HepG2 (cell line): ENCODE results near the gene TMEM59. TPM values are rescaled to one million over a fixed set of nuclear protein-coding genes. Genes with fewer than 3 reads are reported as not detected.

Experiments
- ATAC-seq: fragments of 200-7000 bp; cut with Tn5 transposase; 3 replicates; pipeline ENCODE4 v1.9.1; 2020; ENCODE audit warnings: mild to moderate bottlenecking, moderate library complexity
- BruUV-seq: library from RNA; stranded (reverse); fragments of 400-500 nt; replicated peaks from 2 replicates; lab custom pipeline; 2021; lab: Mats Ljungman, UMichigan
- CTCF ChIA-PET: fragments of 300-600 bp; formaldehyde crosslinking; extraction: SDS; loops from one replicate; lab custom pipeline; 2021; ENCODE audit warnings: low total read pairs, inconsistent platforms, low intra/inter-chr PET ratio; lab: Yijun Ruan, JAX
- POLR2A ChIA-PET: fragments of 350-600 bp; sonication (Branson Sonifier 250); formaldehyde crosslinking; loops from one replicate; lab custom pipeline; 2020; ENCODE audit warnings: antibody characterized with exemption, inconsistent platforms; lab: Yijun Ruan, JAX
- DNase-seq: peaks from one replicate; pipeline ENCODE4 v3.0.0-alpha.2; 2015; ENCODE audit warnings: low spot score
- FAIRE-seq: peaks from 3 replicates; lab custom pipeline; 2011; peaks lifted over from hg19 to GRCh38; lab: Jason Lieb, UNC
- H2AFZ ChIP-seq: one replicate; pipeline ENCODE4 v1.6.1; 2011; ENCODE audit warnings: low read length, inconsistent platforms
- H3K27ac ChIP-seq: fragments of 300-600 bp; 3 replicates; pipeline ENCODE4 v1.8.0; 2011; ENCODE audit warnings: mixed run types, mild to moderate bottlenecking, mixed read lengths, low read length, inconsistent platforms; ENCODE audit not compliant: insufficient read depth; ENCODE audit errors: extremely low read length
- H3K27me3 ChIP-seq, 2 experiments: fragments of 200-600 bp in 1 of 2; 2 replicates in 1 of 2; 3 replicates in 1 of 2; pipeline versions ENCODE4 v1.6.0 to v1.8.0; 2011; ENCODE audit warnings: low read length in 2 of 2, mild to moderate bottlenecking in 2 of 2, moderate library complexity in 2 of 2, inconsistent platforms in 1 of 2; ENCODE audit not compliant: insufficient read depth in 2 of 2, control insufficient read depth in 1 of 2
- H3K36me3 ChIP-seq, 2 experiments: fragments of 200-600 bp in 1 of 2; replicated peaks in 1 of 2; 2 replicates in 1 of 2; 3 replicates in 1 of 2; pipeline versions ENCODE4 v1.5.1 to v1.8.0; 2011; ENCODE audit warnings: low read length in 2 of 2, inconsistent platforms in 1 of 2; ENCODE audit not compliant: insufficient read depth in 2 of 2, control insufficient read depth in 1 of 2
- H3K4me1 ChIP-seq: 2 replicates; pipeline ENCODE4 v1.5.1; 2012; ENCODE audit warnings: low read length, inconsistent platforms; ENCODE audit not compliant: insufficient read depth
- H3K4me2 ChIP-seq: 2 replicates; pipeline ENCODE4 v1.6.0; 2011; ENCODE audit warnings: low read depth, low read length, inconsistent platforms
- H3K4me3 ChIP-seq, 3 experiments: fragments of 200-600 bp in 1 of 3; sonication (generic), shearing (Covaris generic) in 1 of 3; replicated peaks in 1 of 3; 2 replicates each; pipeline ENCODE4 v1.5.1; 2011 to 2016; ENCODE audit warnings: low read length in 3 of 3, inconsistent platforms in 2 of 3, low read depth in 2 of 3, mild to moderate bottlenecking in 2 of 3, control low read depth in 1 of 3, mixed read lengths in 1 of 3; ENCODE audit not compliant: insufficient read depth in 1 of 3
- H3K79me2 ChIP-seq: one replicate; pipeline ENCODE4 v1.6.1; 2011; ENCODE audit warnings: low read length, inconsistent platforms; ENCODE audit not compliant: insufficient read depth
- H3K9ac ChIP-seq: 2 replicates; pipeline ENCODE4 v1.6.0; 2011; ENCODE audit warnings: mild to moderate bottlenecking, low read depth, low read length, inconsistent platforms; ENCODE audit not compliant: insufficient read depth
- H3K9me3 ChIP-seq: 2 replicates; pipeline ENCODE4 v1.5.1; 2012; ENCODE audit warnings: mild to moderate bottlenecking, low read length
- H4K20me1 ChIP-seq: 2 replicates; pipeline ENCODE4 v1.6.0; 2011; ENCODE audit warnings: inconsistent platforms, mild to moderate bottlenecking, low read length, moderate library complexity; ENCODE audit not compliant: insufficient read depth
- AHDC1 ChIP-seq: sonication (generic); formaldehyde crosslinking; IDR thresholded peaks from 2 replicates; pipeline ENCODE4 v1.5.1; 2020; ENCODE audit warnings: mild to moderate bottlenecking, missing genetic modification reagents, borderline replicate concordance
- CREB3 ChIP-seq: sonication (generic); formaldehyde crosslinking; IDR thresholded peaks from 2 replicates; pipeline ENCODE4 v1.5.0; 2020; ENCODE audit warnings: missing genetic modification reagents
- HDAC2 ChIP-seq: sonication (generic); formaldehyde crosslinking; IDR thresholded peaks from 2 replicates; pipeline ENCODE4 v1.4.0; 2020; ENCODE audit warnings: missing genetic modification reagents
- HNRNPLL ChIP-seq: fragments of 200-400 bp; formaldehyde crosslinking; IDR thresholded peaks from 2 replicates; pipeline ENCODE4 v1.6.1; 2017; ENCODE audit warnings: mild to moderate bottlenecking, low read depth, low read length; ENCODE audit not compliant: poor library complexity, severe bottlenecking
- MYC ChIP-seq: sonication (generic); formaldehyde crosslinking; IDR thresholded peaks from 2 replicates; pipeline ENCODE4 v1.9.0; 2021; ENCODE audit warnings: missing genetic modification reagents, borderline replicate concordance
- NAIF1 ChIP-seq: sonication (generic); formaldehyde crosslinking; IDR thresholded peaks from 2 replicates; pipeline ENCODE4 v1.5.0; 2020; ENCODE audit warnings: mild to moderate bottlenecking, missing genetic modification reagents, borderline replicate concordance
- NFYC ChIP-seq: IDR thresholded peaks from 2 replicates; pipeline ENCODE4 v1.6.1; 2016; ENCODE audit warnings: missing genetic modification reagents, missing compliant biosample characterization
- ZBTB4 ChIP-seq: sonication (generic); formaldehyde crosslinking; IDR thresholded peaks from 2 replicates; pipeline ENCODE4 v1.4.0; 2020; ENCODE audit warnings: missing genetic modification reagents, mild to moderate bottlenecking, borderline replicate concordance
- ZNF30 ChIP-seq: sonication (generic); formaldehyde crosslinking; IDR thresholded peaks from 2 replicates; pipeline ENCODE4 v1.5.0; 2020; ENCODE audit warnings: mild to moderate bottlenecking, missing genetic modification reagents
- WGBS: methylation state at CpG from one replicate; pipeline ENCODE4 v1.1.6; 2017; ENCODE audit warnings: low lambda C conversion rate; 5-methylcytosine and 5-hydroxymethylcytosine counted together
- in situ Hi-C: cut with HindIII; loops from 2 replicates; pipeline ENCODE4 v1.10.0; 2017; ENCODE audit warnings: low pct_unique_long_range_greater_than_20kb; ENCODE audit not compliant: extremely low pct_ligation_motif_present
- intact Hi-C: fragments of 100-400 bp; cut with micrococcal nuclease; formaldehyde crosslinking; loops from one replicate; pipeline ENCODE4 v1.10.0; 2022; ENCODE audit not compliant: unreplicated experiment
- polyA plus RNA-seq, 8 experiments: library from polyadenylated mRNA; depleted of rRNA in 3 of 8; stranded (reverse) in 7 of 8; unstranded in 1 of 8; fragments of >200 nt; fragmentation: Illumina TruSeq in 4 of 8; extraction: Trizol in 4 of 8; gene quantifications; 2 replicates each; pipeline versions ENCODE4 v1.2.1 to v1.2.3, GENCODE V29; 2011 to 2016; ENCODE audit warnings: low read depth in 4 of 8, missing spikeins in 1 of 8, mixed read lengths in 1 of 8; ENCODE audit not compliant: insufficient read depth in 1 of 8
- total RNA-seq, 5 experiments: library from RNA; depleted of rRNA; stranded (reverse); fragments of >200 nt; fragmentation: Illumina TruSeq; extraction: Trizol; gene quantifications; 2 replicates each; pipeline ENCODE4 v1.2.3, GENCODE V29; 2016; ENCODE audit warnings: low read depth in 1 of 5

Gene TMEM59
- total and polyA plus RNA-seq, 2 of the 13 experiments (the other 11 are each of a cell fraction or from before 2014, with no cell fraction given) = 147 to 363 TPM

- Histone ChIP-seq H3K79me2 (no peaks in the 10 kb centered on the region), H2AFZ (no peak overlapping the region), H3K9ac (no peak overlapping the region), H4K20me1 (no peaks in the 10 kb centered on the region)
- no peak for ATAC-seq
- TF ChIP-seq HDAC2 (CRISPR knock-in tag) (no peak), CREB3 (no peak), ZNF30 (CRISPR knock-in tag) (no peak), NAIF1 (CRISPR knock-in tag) (no peak)
- TF ChIP-seq, all 625 proteins: peak for 0
- H3K27ac ChIP-seq = no peak overlapping the region
- H3K36me3 ChIP-seq = no peaks in the 10 kb centered on the region
- no peak for DNase-seq
- BruUV-seq = no TSS peak
- no peaks in the 10 kb centered on the region for H3K27me3 ChIP-seq
- H3K9me3 ChIP-seq = no peaks in the 10 kb centered on the region
- ChIA-PET CTCF (no interaction called here), POLR2A (no interaction called here)
- no peak overlapping the region for H3K4me2 ChIP-seq
- intact Hi-C loops (no loop called here), in situ Hi-C loops (no loop called here)
- peaks cover 33% of the 10 kb centered on the region for H3K4me1 ChIP-seq
- 83% methylated on average over 4 of the region's 4 CpGs for WGBS
- H3K4me3 ChIP-seq = no peak overlapping the region
- FAIRE-seq = no peak
Observed at GRCh38 chr1:54009406-54009805, 43.6 kb downstream of the TMEM59 start.

GRCh38 chr1:54008876-54009275, 44.1 kb downstream of the TMEM59 start:
- H3K79me2 ChIP-seq = no peaks in the 10 kb centered on the region
- DNase-seq = no peak
- CTCF ChIA-PET = no interaction called here
- ATAC-seq = no peak
- no peaks in the 10 kb centered on the region for H3K27me3 ChIP-seq
- H3K27ac ChIP-seq = no peak overlapping the region
- no peak overlapping the region for H2AFZ ChIP-seq
- intact Hi-C loops = no loop called here
- no peaks in the 10 kb centered on the region for H4K20me1 ChIP-seq
- BruUV-seq = no TSS peak
- in situ Hi-C loops = no loop called here
- H3K9me3 ChIP-seq = no peaks in the 10 kb centered on the region
- POLR2A ChIA-PET = no interaction called here
- 100% methylated on average over 2 of the region's 13 CpGs for WGBS
- no peak overlapping the region for H3K4me2 ChIP-seq
- no peak overlapping the region for H3K9ac ChIP-seq
- H3K4me3 ChIP-seq = no peak overlapping the region
- peaks cover 28% of the 10 kb centered on the region for H3K4me1 ChIP-seq
- no peak for FAIRE-seq
- no peaks in the 10 kb centered on the region for H3K36me3 ChIP-seq
- TF ChIP-seq HNRNPLL (no peak), AHDC1 (no peak), MYC (no peak), ZBTB4 (no peak), NFYC (CRISPR knock-in tag) (no peak)
